ENCODE measurements around the gene TEKT1.

- peak; percentile 75 for TF ChIP-seq CTCF (conservative IDR thresholded peaks at IDR 0.05; ENCODE audit: low read length)
- no peak for TF ChIP-seq EZH2phosphoT487 (IDR thresholded peaks at IDR 0.05; ENCODE audit: borderline replicate concordance, low read depth, low read length)
These were observed 82.0 kb downstream of the TEKT1 start for GRCh38 chr17:6749519-6749918.

All from OCI-LY7 (cell line).